GM12892 (cell line): ENCODE data around the gene SLC38A10.

ENCODE experiments used
- POLR2A ChIP-seq: IDR thresholded peaks from 2 replicates; pipeline ENCODE4 v1.6.1; 2011; ENCODE audit warnings: low read depth, low read length, control low read depth
- POLR2AphosphoS5 ChIP-seq: IDR thresholded peaks from 2 replicates; pipeline ENCODE4 v1.6.1; 2011; ENCODE audit warnings: low read depth, low read length, control low read depth
- TAF1 ChIP-seq: IDR thresholded peaks from 2 replicates; pipeline ENCODE4 v1.6.1; 2011; ENCODE audit warnings: low read depth, mild to moderate bottlenecking, control low read depth, low read length, borderline replicate concordance

DNA sequence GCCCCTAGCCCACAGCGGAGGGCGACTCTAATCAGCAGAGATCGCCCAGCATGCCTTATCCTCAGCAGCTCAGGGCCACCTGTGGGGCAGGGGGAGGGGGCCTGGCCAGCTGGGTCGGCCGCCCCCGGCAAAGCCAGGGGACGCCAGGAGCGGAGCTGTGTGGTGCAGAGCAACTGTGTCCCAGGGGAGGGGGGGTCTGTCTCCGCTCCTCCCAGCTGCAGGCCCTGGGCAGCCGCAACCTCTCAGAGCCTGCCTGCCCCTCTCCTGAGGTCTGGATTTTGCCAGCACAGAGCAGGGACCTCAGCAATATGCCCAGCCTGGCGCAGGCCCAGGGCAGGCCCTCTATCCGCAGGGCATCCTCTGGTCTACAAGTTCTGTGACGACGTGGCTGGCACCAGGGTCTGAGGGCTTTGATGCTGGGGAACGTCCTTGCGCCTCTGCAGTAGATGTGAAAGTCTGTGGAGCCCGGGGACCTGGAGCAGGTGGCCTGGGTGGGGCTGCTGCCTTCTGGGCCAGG is 36.5 kb upstream of the SLC38A10 start:
- TF ChIP-seq POLR2A: no peak
- TF ChIP-seq TAF1: no peak
- no peak for TF ChIP-seq POLR2AphosphoS5
